Transverse colon (tissue), 4 donors: ENCODE data around the gene CPHXL.

Source experiments
- EP300 ChIP-seq: sonication (generic); formaldehyde crosslinking; IDR thresholded peaks from one replicate; pipeline ENCODE4 v1.6.1; 2017; ENCODE audit warnings: antibody characterized with exemption, low read depth
- POLR2A ChIP-seq: fragments of 450-650 bp; IDR thresholded peaks from one replicate; pipeline ENCODE4 v1.6.1; 2016; ENCODE audit warnings: antibody characterized with exemption, mild to moderate bottlenecking, moderate library complexity
- POLR2AphosphoS5 ChIP-seq, 3 donors: sonication (generic); formaldehyde crosslinking; IDR thresholded peaks; one replicate each; pipeline ENCODE4 v1.6.1; 2016; ENCODE audit warnings: antibody characterized with exemption in 3 of 3
- TF ChIP-seq, protein P1 (sequence below), 5 experiments: fragments of 200-600 bp in 3 of 5; fragments of 450-650 bp in 2 of 5; sonication (generic) in 3 of 5; IDR thresholded peaks; 1 replicate in 2 of 5; 2 replicates in 3 of 5; pipeline ENCODE4 v1.5.1; 2016 to 2017; ENCODE audit warnings: antibody characterized with exemption in 5 of 5, inconsistent platforms in 3 of 5, mild to moderate bottlenecking in 2 of 5, moderate library complexity in 1 of 5

DNA sequence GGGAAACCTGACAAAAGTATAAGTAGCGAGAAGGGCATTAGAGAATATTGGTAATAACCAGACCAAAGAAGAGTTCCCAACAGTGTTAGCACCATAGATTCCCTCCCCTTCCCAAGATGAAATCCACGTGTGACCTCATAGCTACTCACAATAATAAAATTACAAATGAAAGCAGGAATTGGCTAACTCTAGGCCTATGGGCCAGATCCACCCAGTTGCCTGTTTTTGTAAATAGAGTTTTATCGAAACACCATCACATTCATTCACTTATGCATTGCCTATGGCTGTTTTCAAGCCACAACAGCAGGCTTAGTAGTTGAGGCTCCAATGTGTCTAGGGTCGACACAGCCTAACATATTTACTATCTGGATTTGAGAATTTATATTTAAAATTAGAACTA lies 7.8 kb downstream of the CPHXL start:
- TF ChIP-seq POLR2AphosphoS5 (IDR thresholded peaks at IDR 0.05): no peak
- TF ChIP-seq POLR2A: no peak
- TF ChIP-seq, protein P1, sequence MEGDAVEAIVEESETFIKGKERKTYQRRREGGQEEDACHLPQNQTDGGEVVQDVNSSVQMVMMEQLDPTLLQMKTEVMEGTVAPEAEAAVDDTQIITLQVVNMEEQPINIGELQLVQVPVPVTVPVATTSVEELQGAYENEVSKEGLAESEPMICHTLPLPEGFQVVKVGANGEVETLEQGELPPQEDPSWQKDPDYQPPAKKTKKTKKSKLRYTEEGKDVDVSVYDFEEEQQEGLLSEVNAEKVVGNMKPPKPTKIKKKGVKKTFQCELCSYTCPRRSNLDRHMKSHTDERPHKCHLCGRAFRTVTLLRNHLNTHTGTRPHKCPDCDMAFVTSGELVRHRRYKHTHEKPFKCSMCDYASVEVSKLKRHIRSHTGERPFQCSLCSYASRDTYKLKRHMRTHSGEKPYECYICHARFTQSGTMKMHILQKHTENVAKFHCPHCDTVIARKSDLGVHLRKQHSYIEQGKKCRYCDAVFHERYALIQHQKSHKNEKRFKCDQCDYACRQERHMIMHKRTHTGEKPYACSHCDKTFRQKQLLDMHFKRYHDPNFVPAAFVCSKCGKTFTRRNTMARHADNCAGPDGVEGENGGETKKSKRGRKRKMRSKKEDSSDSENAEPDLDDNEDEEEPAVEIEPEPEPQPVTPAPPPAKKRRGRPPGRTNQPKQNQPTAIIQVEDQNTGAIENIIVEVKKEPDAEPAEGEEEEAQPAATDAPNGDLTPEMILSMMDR (IDR thresholded peaks at IDR 0.05): no peak
- TF ChIP-seq EP300: no peak
